H9 (cell line): ENCODE data around the gene SLC35G6. TPM values are rescaled to one million over a fixed set of nuclear protein-coding genes. Genes with fewer than 3 reads are reported as not detected.

Experiments
- DNase-seq: peaks from one replicate; pipeline ENCODE4 v3.0.0-alpha.2; 2017
- H2AFZ ChIP-seq: one replicate; pipeline ENCODE4 v1.6.1; 2013; ENCODE audit warnings: mild to moderate bottlenecking, low read length, control low read depth, moderate library complexity
- H2AK5ac ChIP-seq: 2 replicates; pipeline ENCODE4 v1.6.1; 2013; ENCODE audit warnings: low read length, control low read depth, mixed read lengths; ENCODE audit not compliant: insufficient read length
- H2BK120ac ChIP-seq: one replicate; pipeline ENCODE4 v1.6.1; 2013; ENCODE audit warnings: low read depth, mild to moderate bottlenecking, low read length, control low read depth, inconsistent platforms; ENCODE audit not compliant: poor library complexity, severe bottlenecking
- H2BK12ac ChIP-seq: 2 replicates; pipeline ENCODE4 v1.6.1; 2013; ENCODE audit warnings: low read length, control low read depth, mixed read lengths, low read depth; ENCODE audit not compliant: insufficient read length
- H2BK15ac ChIP-seq: 2 replicates; pipeline ENCODE4 v1.6.1; 2013; ENCODE audit warnings: low read depth, low read length, control low read depth
- H2BK20ac ChIP-seq: one replicate; pipeline ENCODE4 v1.6.1; 2013; ENCODE audit warnings: low read depth, mild to moderate bottlenecking, low read length, control low read depth, inconsistent platforms; ENCODE audit not compliant: poor library complexity, severe bottlenecking
- H2BK5ac ChIP-seq: 2 replicates; pipeline ENCODE4 v1.6.1; 2013; ENCODE audit warnings: low read length, control low read depth, mixed read lengths; ENCODE audit not compliant: insufficient read length
- H3K14ac ChIP-seq: 2 replicates; pipeline ENCODE4 v1.6.1; 2013; ENCODE audit warnings: low read length, control low read depth; ENCODE audit not compliant: insufficient read depth
- H3K18ac ChIP-seq: 2 replicates; pipeline ENCODE4 v1.6.1; 2013; ENCODE audit warnings: low read depth, mild to moderate bottlenecking, mixed read lengths, low read length, control low read depth; ENCODE audit not compliant: insufficient read length
- H3K23ac ChIP-seq: 2 replicates; pipeline ENCODE4 v1.6.1; 2013; ENCODE audit warnings: low read length, control low read depth, mixed read lengths, low read depth; ENCODE audit not compliant: insufficient read length
- H3K23me2 ChIP-seq: 2 replicates; pipeline ENCODE4 v1.6.1; 2013; ENCODE audit warnings: low read depth, mild to moderate bottlenecking, mixed read lengths, low read length, control low read depth; ENCODE audit not compliant: insufficient read length, poor library complexity, severe bottlenecking
- H3K27ac ChIP-seq: 2 replicates; pipeline ENCODE4 v1.5.1; 2013; ENCODE audit warnings: low read length, control low read depth, mixed read lengths, low read depth; ENCODE audit not compliant: insufficient read length
- H3K27me3 ChIP-seq: 2 replicates; pipeline ENCODE4 v1.6.1; 2013; ENCODE audit warnings: low read length, control low read depth, inconsistent platforms; ENCODE audit not compliant: insufficient read depth
- H3K4ac ChIP-seq: 2 replicates; pipeline ENCODE4 v1.6.1; 2013; ENCODE audit warnings: low read depth, mild to moderate bottlenecking, control low read depth, inconsistent platforms, low read length, moderate library complexity
- H3K4me1 ChIP-seq: 2 replicates; pipeline ENCODE4 v1.6.1; 2013; ENCODE audit warnings: low read length, control low read depth, inconsistent platforms; ENCODE audit not compliant: insufficient read depth
- H3K4me2 ChIP-seq: 2 replicates; pipeline ENCODE4 v1.6.1; 2013; ENCODE audit warnings: low read length, control low read depth, mixed read lengths; ENCODE audit not compliant: insufficient read length, insufficient read depth
- H3K56ac ChIP-seq: 2 replicates; pipeline ENCODE4 v1.6.1; 2013; ENCODE audit warnings: low read depth, mild to moderate bottlenecking, mixed read lengths, low read length, control low read depth; ENCODE audit not compliant: insufficient read length
- H3K79me1 ChIP-seq: 2 replicates; pipeline ENCODE4 v1.6.1; 2013; ENCODE audit warnings: low read depth, mild to moderate bottlenecking, moderate library complexity, low read length, control low read depth, inconsistent platforms; ENCODE audit not compliant: insufficient read depth, poor library complexity, severe bottlenecking
- H3K79me2 ChIP-seq: 2 replicates; pipeline ENCODE4 v1.6.1; 2013; ENCODE audit warnings: low read length, control low read depth, inconsistent platforms; ENCODE audit not compliant: insufficient read depth
- H3K9ac ChIP-seq: 2 replicates; pipeline ENCODE4 v1.6.1; 2013; ENCODE audit warnings: low read length, control low read depth, mixed read lengths; ENCODE audit not compliant: insufficient read length; ENCODE audit errors: extremely low read depth
- H3K9me3 ChIP-seq: one replicate; pipeline ENCODE4 v1.6.1; 2013; ENCODE audit warnings: low read depth, low read length, inconsistent platforms; ENCODE audit not compliant: control insufficient read depth
- H3T11ph ChIP-seq: one replicate; pipeline ENCODE4 v1.6.1; 2013; ENCODE audit warnings: mild to moderate bottlenecking, low read length, control low read depth, inconsistent platforms
- H4K20me1 ChIP-seq: one replicate; pipeline ENCODE4 v1.6.1; 2013; ENCODE audit not compliant: control insufficient read depth, insufficient read length, insufficient read depth
- H4K5ac ChIP-seq: 2 replicates; pipeline ENCODE4 v1.6.1; 2013; ENCODE audit warnings: low read depth, mild to moderate bottlenecking, mixed read lengths, low read length, control low read depth; ENCODE audit not compliant: insufficient read length
- H4K8ac ChIP-seq: replicated peaks from 2 replicates; pipeline ENCODE4 v1.6.1; 2013; ENCODE audit warnings: low read length, control low read depth, mixed read lengths, low read depth; ENCODE audit not compliant: insufficient read length
- H4K91ac ChIP-seq: 2 replicates; pipeline ENCODE4 v1.6.1; 2013; ENCODE audit warnings: low read depth, mild to moderate bottlenecking, moderate library complexity, mixed read lengths, low read length, control low read depth; ENCODE audit not compliant: insufficient read length
- H3K27ac Mint-ChIP-seq, 3 experiments: 2 replicates in 2 of 3; 3 replicates in 1 of 3; pipeline ENCODE4 v1.8.0; 2020 to 2021; ENCODE audit warnings: mixed read lengths in 3 of 3, mild to moderate bottlenecking in 1 of 3, moderate library complexity in 1 of 3
- H3K27me3 Mint-ChIP-seq: 2 replicates; pipeline ENCODE4 v1.8.0; 2021; ENCODE audit warnings: low read depth, mild to moderate bottlenecking, moderate library complexity, mixed read lengths
- H3K36me3 Mint-ChIP-seq, 3 experiments: 2 replicates in 2 of 3; 3 replicates in 1 of 3; pipeline ENCODE4 v1.8.0; 2020 to 2021; ENCODE audit warnings: low read depth in 3 of 3, mixed read lengths in 3 of 3; ENCODE audit not compliant: insufficient read depth in 1 of 3
- H3K4me1 Mint-ChIP-seq, 2 experiments: 2 replicates each; pipeline ENCODE4 v1.8.0; 2020; ENCODE audit warnings: mixed read lengths in 2 of 2
- H3K4me3 Mint-ChIP-seq, 2 experiments: 2 replicates in 1 of 2; 3 replicates in 1 of 2; pipeline ENCODE4 v1.8.0; 2020 to 2021; ENCODE audit warnings: mild to moderate bottlenecking in 2 of 2, mixed read lengths in 2 of 2, moderate library complexity in 1 of 2
- H3K9me3 Mint-ChIP-seq, 2 experiments: 2 replicates in 1 of 2; 3 replicates in 1 of 2; pipeline ENCODE4 v1.8.0; 2020; ENCODE audit warnings: mild to moderate bottlenecking in 2 of 2, mixed read lengths in 2 of 2, moderate library complexity in 1 of 2
- WGBS: extraction: QIAGEN DNeasy Blood & Tissue Kit; methylation state at CpG from one replicate; pipeline ENCODE4 v1.1.7; 2013; ENCODE audit warnings: missing lambda C conversion rate, low lambda C conversion rate, mixed read lengths; ENCODE audit not compliant: insufficient read length; ENCODE audit errors: extremely low coverage; 5-methylcytosine and 5-hydroxymethylcytosine counted together
- total RNA-seq: library from RNA; stranded (reverse); gene quantifications from 2 replicates; pipeline ENCODE4 v1.2.1, GENCODE V29; 2021
- TF ChIP-seq, protein P1 (sequence below): fragments of 200-600 bp; sonication (generic); conservative IDR thresholded peaks from 3 replicates; pipeline ENCODE4 v1.8.0; 2021; ENCODE audit warnings: antibody characterized with exemption, mild to moderate bottlenecking

SLC35G6 gene
- total RNA-seq, 1 experiment from 2014 or later = not detected

DNA sequence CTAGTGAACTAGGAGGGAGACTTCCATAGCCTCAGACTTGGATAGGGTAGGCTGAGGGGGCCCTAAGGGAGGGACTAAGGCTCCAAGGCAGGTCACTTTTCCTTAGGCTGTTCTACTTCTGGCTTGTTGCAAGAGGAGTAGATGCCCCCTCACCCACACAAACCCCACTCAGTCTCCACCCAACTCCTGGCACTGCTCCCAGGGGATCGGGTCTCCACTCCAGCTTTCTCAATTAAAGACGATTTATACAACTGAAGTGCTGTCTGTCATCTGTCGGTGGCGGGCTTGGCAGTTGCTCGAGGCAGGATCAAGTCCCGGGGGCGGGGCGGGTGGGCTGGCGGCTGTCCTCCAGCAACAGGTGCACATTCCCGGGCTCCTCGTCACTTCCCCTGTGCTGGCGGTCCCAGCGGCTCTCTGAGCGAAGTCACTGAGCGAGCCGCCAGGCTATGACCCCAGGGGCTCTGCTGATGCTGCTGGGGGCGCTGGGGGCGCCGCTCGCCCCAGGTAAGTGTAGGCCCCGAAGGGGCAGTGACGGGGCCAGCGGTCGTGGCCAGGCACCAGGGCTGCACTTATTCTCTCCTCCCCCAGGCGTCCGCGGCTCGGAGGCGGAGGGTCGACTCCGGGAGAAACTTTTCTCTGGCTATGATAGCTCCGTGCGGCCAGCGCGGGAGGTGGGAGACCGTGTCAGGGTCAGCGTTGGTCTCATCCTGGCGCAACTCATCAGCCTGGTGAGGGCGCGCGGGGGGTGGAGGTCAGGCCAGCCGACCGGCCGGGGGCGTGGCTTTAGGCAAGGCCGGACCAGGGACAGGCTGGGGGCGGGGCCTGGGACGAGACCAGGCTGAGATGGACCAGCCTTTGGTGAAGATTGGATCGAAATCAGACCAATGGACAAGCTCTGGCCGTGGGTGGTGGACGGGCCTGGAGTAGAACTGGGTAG, 36.3 kb upstream of the SLC35G6 start, which contains the start of gene CHRNB1:
CHRNB1 (plus strand) TSS at position 380 of the 937 bp plus-strand sequence; CDS start at position 447, 67 bp downstream.
- Histone ChIP-seq H4K91ac (no peak within 1 kb of the TSS), H2BK5ac (no peak within 1 kb of the TSS), H2BK15ac (no peak within 1 kb of the TSS), H2AFZ (no peak within 1 kb of the TSS), H3T11ph (no peak within 1 kb of the TSS), H2BK12ac (no peak within 1 kb of the TSS), H3K9me3 (no peaks in the 10 kb centered on the region), H3K4me1 (no peaks in the 10 kb centered on the region; the same call in 1 of the 2 replicates), H3K18ac (peak within 1 kb of the TSS; percentile 59), H4K8ac (no peak within 1 kb of the TSS), H3K9ac (no peak within 1 kb of the TSS), H3K14ac (no peak within 1 kb of the TSS), H2BK20ac (no peak within 1 kb of the TSS), H3K79me2 (no peaks in the 10 kb centered on the region), H3K4ac (no peak within 1 kb of the TSS), H3K27me3 (peaks cover 1% of the 10 kb centered on the region; the same call in 1 of the 2 replicates), H3K23ac (no peak within 1 kb of the TSS), H3K27ac (no peak within 1 kb of the TSS), H2AK5ac (no peak within 1 kb of the TSS), H4K20me1 (no peaks in the 10 kb centered on the region), H3K56ac (no peak within 1 kb of the TSS), H3K4me2 (peak within 1 kb of the TSS; percentile 22), H2BK120ac (no peak within 1 kb of the TSS), H3K23me2 (peaks cover 12% of the 10 kb centered on the region), H3K79me1 (no peaks in the 10 kb centered on the region), H4K5ac (no peak within 1 kb of the TSS)
- Mint-ChIP-seq H3K27ac (peak within 1 kb of the TSS; percentile 97 to 99 (median 97)), H3K4me3 (peak within 1 kb of the TSS; percentile 81 to 94), H3K36me3 (peaks cover 7 to 23% (median 9%) of the 10 kb centered on the region in 3 experiments), H3K4me1 (peaks cover 30 to 46% of the 10 kb centered on the region in 2 experiments), H3K27me3 (peaks cover 14% of the 10 kb centered on the region), H3K9me3 (no peaks in the 10 kb centered on the region; a peak in 1 of 5 replicates)
- TF ChIP-seq, protein P1, sequence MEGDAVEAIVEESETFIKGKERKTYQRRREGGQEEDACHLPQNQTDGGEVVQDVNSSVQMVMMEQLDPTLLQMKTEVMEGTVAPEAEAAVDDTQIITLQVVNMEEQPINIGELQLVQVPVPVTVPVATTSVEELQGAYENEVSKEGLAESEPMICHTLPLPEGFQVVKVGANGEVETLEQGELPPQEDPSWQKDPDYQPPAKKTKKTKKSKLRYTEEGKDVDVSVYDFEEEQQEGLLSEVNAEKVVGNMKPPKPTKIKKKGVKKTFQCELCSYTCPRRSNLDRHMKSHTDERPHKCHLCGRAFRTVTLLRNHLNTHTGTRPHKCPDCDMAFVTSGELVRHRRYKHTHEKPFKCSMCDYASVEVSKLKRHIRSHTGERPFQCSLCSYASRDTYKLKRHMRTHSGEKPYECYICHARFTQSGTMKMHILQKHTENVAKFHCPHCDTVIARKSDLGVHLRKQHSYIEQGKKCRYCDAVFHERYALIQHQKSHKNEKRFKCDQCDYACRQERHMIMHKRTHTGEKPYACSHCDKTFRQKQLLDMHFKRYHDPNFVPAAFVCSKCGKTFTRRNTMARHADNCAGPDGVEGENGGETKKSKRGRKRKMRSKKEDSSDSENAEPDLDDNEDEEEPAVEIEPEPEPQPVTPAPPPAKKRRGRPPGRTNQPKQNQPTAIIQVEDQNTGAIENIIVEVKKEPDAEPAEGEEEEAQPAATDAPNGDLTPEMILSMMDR = peak; percentile 38; the same call in 2 of the 3 replicates
- DNase-seq = peak; percentile 98
- no CpG with 5 or more reads among the region's 51 CpGs for WGBS
